ENCODE results near the gene RICTOR.

The RICTOR gene
- total RNA-seq, result 112 to 259 (median 190) reads per million in 4 experiments

GRCh38 chr5:39074017-39074814 is at the start of gene RICTOR:
TSS of gene RICTOR (minus strand) at chr5:39074399. CDS start at chr5:39074377, 22 bp downstream.
- peak; percentile 82 for DNase-seq

- DNase-seq, result no peak
Measured at GRCh38 chr5:39121922-39122321, 47.7 kb upstream of the RICTOR start.

GRCh38 chr5:39121315-39121714 is 47.1 kb upstream of the RICTOR start:
- no peak for DNase-seq

GRCh38 chr5:39120052-39120420 is 45.8 kb upstream of the RICTOR start:
- no peak for DNase-seq

DNA sequence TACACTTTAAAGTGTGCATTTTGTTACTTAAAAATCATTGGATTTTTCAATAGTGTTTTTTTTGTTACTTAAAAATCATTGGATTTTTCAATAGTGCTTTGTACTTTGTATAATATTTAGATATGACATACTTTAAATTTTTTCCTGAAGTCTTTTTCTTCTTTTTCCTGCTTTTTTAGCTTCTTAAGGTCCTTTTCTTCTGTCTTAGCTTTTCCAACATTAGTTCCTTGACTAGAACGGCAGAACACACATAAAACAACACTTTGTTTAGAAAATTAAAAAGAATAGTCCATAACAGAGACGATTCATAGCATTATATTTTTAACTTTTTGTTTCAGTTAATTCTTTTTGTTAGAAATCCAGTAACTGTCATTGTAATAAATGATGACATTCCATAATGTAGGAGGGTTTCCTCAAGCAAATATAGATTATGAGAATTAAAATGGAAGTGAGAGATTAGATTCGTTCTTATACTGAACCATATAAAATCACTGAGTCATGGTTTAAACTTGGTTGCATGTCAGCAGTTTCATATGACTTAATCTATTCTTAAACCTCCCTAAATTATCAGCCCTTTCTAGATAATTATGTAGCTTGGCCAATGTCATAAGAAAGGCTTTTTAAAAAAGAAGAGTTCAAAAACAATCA is 45.3 kb upstream of the RICTOR start:
- no peak for DNase-seq

- no peak for DNase-seq
Measured at GRCh38 chr5:39118638-39119037, 44.4 kb upstream of the RICTOR start.

DNA sequence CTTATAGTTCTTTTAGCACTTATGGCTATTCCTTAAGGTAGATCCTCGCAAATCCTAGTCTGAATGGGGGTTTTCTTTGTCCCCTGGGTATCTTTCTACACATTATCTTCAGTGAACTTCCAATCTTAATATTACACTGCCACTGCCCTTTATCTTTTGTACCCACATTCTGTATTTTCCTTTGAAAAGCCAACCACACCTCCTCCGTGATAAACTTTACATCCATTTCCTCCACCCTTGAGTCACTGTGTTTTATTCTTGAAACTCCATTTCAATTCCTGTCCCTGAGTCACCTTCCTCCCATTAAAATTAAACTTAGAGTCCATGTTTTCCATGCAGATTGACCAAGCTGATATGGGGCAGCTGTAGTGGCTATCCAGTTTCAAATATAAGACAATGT is 43.2 kb upstream of the RICTOR start:
- no peak for DNase-seq

DNA sequence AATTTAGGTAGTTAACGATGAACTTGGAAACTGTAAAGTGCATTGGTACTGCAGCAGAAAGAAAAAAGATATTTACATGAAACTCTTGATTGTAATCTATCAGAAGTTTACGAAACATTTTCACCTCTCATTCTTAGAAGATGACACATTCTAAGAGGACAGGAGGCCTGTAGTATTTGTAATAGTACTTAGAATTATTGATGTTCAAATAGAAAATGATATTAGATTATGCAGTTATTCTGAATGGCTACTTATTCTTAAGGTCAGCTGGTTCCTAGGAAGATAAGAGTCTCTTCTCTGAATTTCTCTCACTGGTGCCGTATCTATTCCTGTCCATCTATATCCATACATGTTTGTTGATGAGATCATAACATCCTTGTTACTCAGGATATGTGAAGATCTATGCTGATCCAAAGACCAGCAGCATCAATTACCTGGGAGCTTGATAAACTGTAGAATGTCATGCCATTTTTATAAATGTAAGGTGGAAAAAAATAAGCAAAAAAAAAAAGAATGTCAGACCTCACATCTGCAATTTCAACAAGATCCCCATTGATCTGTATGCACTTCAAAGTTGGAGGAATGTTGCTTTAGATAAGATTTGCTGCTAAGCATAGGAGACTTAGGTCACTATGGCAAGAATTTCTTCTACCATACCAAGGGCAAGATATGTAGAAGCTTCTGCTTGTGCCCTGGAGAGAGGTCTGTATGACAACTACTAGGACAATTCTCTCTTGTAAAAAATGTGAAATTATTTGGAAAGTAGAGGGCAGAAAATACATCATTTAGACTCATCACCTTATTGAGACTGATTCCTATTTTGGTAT is 42.4 kb upstream of the RICTOR start:
- no peak for DNase-seq

DNA sequence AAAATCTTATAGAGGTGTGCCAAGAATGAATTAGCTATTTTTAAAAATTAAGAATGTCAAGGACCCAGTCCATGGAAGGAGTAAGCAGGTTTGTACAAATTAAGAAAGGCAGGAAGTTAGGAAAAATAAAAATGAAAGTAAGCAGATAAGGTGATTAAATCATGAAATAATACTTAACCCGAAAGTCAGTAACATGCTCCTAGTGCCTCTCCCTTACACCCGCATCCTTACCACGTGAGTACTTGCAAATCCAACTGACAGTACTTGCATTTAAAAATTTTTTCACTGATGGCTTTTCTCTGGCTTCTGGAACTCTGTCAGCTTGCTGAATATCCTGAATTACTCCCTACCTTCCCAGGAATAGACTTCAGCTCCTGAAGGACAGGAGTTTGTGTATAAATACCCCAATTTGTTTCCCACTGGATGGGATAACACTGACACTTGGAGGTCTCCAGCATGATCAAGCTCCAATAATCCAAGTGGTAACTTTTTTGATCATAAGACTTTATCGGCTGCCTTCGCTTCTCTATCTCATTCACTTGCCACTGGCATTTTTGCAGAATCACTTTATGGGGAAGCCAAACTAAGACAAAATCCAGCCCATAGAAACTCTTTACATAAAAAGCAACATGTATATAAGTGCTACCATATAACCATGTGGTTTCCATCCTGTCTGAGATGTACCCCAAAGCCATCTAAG is 41.6 kb upstream of the RICTOR start:
- DNase-seq, result no peak

DNA sequence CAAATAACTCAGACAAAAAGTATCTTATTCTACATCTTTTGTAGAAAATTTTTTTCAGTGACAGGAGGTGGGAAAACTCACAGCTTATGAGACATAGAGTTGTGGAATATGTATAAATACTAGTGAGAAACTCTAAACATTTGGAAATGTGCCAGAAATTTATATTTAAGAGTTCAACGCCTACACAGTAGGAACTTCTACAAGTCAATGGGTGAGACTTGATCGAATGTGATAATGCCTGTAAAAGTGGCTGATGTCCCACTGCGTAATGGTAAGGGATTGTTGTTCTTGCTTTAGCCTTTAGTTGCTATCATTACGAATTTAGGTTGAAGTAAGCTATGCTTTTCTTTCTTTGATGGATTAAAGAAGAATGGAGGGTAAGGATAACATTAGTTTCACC is 40.0 kb upstream of the RICTOR start:
- DNase-seq, result no peak

GRCh38 chr5:39113354-39113953 is 39.3 kb upstream of the RICTOR start:
- no peak for DNase-seq

- DNase-seq, result no peak
Measured at GRCh38 chr5:39109606-39110005, 35.4 kb upstream of the RICTOR start.

GRCh38 chr5:39108987-39109386 is 34.8 kb upstream of the RICTOR start:
- DNase-seq, result no peak

GRCh38 chr5:39107350-39107749 is 33.2 kb upstream of the RICTOR start:
- DNase-seq, result no peak

DNA sequence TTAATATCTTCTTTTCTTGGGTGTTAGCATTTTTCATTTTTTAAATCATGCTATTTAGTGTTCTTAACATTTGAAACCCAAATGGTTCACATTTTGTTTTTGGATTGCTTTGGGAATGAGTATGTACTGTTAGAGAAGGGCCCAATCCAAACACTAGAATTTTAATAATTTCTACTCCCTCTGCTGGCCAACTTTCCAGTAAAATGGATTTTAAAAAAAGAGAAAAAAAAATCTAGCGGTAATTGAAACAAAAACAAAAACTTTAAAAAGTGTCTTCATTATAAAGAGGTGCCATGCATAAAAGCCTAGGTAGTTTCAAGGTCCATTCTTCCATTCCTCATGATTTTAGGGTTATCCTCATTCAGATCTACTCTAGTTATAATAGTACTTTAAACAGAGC is 32.1 kb upstream of the RICTOR start:
- no peak for DNase-seq

GRCh38 chr5:39104221-39104620 is 30.0 kb upstream of the RICTOR start:
- DNase-seq, result no peak

GRCh38 chr5:39102684-39103155 is 28.5 kb upstream of the RICTOR start:
- DNase-seq, result no peak

DNA sequence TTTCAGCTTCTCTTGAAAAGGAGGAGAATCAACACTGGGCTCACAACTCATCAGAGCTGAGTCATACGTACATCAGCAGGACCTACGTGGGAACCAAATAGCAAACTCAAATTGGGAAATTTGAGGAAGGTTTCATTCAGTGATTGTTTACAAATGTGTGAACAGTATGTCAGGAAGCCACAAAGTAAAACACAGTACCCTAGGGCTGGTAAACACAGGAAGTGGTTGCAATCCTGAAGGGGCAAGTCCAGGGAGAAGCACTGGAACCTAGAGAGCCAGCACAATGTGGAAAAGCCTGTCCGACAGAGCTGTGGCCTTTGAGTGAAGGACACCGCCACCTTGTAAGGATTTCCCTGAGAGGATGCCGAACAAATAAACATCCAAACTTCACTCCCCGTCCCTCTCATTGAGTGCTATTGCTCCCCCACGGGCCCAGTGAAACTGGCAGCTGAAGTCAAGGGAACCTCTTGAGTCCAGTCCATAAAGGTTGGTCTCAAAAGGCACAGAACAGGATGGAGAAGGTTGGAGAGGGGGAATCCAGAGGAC is 26.7 kb upstream of the RICTOR start:
- DNase-seq, result no peak

GRCh38 chr5:39100301-39100850 is 26.2 kb upstream of the RICTOR start:
- DNase-seq, result no peak

DNA sequence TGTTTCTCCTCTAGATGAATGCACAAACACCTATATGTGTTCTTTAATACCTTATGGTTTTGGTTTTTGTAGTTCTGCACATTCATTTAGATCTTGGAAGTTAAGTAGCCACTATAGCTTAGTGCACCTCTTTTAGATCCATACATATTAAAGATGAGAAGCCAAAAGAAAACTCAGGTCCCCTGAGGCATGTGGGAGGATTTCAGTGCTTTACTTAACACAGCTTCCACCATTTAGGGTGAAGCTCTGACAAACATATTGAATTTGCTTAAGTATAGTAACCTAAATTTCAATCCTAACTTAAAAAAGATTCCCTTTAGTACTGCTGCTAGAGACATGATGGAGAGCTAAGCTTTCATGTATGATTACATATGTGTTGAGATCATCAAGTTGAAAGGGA is 25.6 kb upstream of the RICTOR start:
- DNase-seq, result no peak

DNA sequence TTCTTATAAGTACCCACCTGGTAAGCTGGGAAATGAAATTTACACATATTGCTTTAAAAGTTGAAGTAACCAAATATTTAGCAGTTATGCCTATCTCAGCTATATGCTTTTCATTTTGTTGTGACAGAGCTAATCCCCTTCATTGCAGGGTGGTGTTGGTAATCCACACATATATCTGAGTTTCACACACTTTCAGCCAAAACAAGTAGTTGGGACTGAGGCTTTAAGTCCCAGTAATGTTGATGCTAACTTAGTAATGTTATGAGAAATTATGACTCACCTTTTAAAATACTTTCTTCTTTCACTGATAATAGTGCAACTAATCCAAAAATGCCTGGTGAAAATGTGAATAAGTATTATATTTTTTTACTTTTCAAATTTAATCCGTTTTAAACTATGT is 19.2 kb upstream of the RICTOR start:
- DNase-seq, result no peak
